ENCODE data around the gene PACRG. TPM values are rescaled to one million over a fixed set of nuclear protein-coding genes. Genes with fewer than 3 reads are reported as not detected.
A peak's percentile ranks its signal among the peaks of the same experiment; 100 is the strongest.

PACRG gene
- total RNA-seq, 2 donors from 2014 or later = 2.8 to 21.3 TPM

- no peak for DNase-seq (ENCODE audit: low spot score)
- Histone ChIP-seq H3K27ac (peak overlapping the region in 1 of 2 donors; percentile 41), H3K36me3 (no peaks in the 10 kb centered on the region), H3K4me1 (no peaks in the 10 kb centered on the region), H3K4me3 (no peak overlapping the region), H3K9me3 (no peaks in the 10 kb centered on the region), H3K27me3 (no peaks in the 10 kb centered on the region)
- TF ChIP-seq CTCF (IDR thresholded peaks at IDR 0.05) = no peak
Observed at GRCh38 chr6:163086624-163086920, 358.8 kb downstream of the PACRG start.

- H3K9me3 ChIP-seq = no peaks in the 10 kb centered on the region
- no peak overlapping the region for H3K27ac ChIP-seq
- no peaks in the 10 kb centered on the region for H3K27me3 ChIP-seq
- no peak for TF ChIP-seq CTCF (IDR thresholded peaks at IDR 0.05)
- no peak for DNase-seq (ENCODE audit: low spot score)
- H3K36me3 ChIP-seq = no peaks in the 10 kb centered on the region
- H3K4me1 ChIP-seq = no peaks in the 10 kb centered on the region
- no peak overlapping the region for H3K4me3 ChIP-seq
Observed at GRCh38 chr6:163087981-163088380, 360.2 kb downstream of the PACRG start.

- H3K4me1 ChIP-seq = no peaks in the 10 kb centered on the region
- no peak for TF ChIP-seq CTCF (IDR thresholded peaks at IDR 0.05)
- no peaks in the 10 kb centered on the region for H3K36me3 ChIP-seq
- DNase-seq (ENCODE audit: low spot score) = no peak
- no peak overlapping the region for H3K4me3 ChIP-seq
- H3K27ac ChIP-seq = no peak overlapping the region
- no peaks in the 10 kb centered on the region for H3K9me3 ChIP-seq
- no peaks in the 10 kb centered on the region for H3K27me3 ChIP-seq
Observed at GRCh38 chr6:163092876-163093275, 365.1 kb downstream of the PACRG start.

GRCh38 chr6:163094881-163095280 is 367.1 kb downstream of the PACRG start:
- no peaks in the 10 kb centered on the region for H3K36me3 ChIP-seq
- no peak overlapping the region for H3K4me3 ChIP-seq
- H3K9me3 ChIP-seq = no peaks in the 10 kb centered on the region
- no peak for DNase-seq (ENCODE audit: low spot score)
- TF ChIP-seq CTCF (IDR thresholded peaks at IDR 0.05) = no peak
- no peaks in the 10 kb centered on the region for H3K4me1 ChIP-seq
- no peak overlapping the region for H3K27ac ChIP-seq
- H3K27me3 ChIP-seq = no peaks in the 10 kb centered on the region

- Histone ChIP-seq H3K27me3 (no peaks in the 10 kb centered on the region), H3K27ac (no peak overlapping the region), H3K9me3 (no peaks in the 10 kb centered on the region), H3K4me1 (no peaks in the 10 kb centered on the region), H3K36me3 (no peaks in the 10 kb centered on the region), H3K4me3 (no peak overlapping the region)
- no peak for DNase-seq (ENCODE audit: low spot score)
- no peak for TF ChIP-seq CTCF (IDR thresholded peaks at IDR 0.05)
Observed at GRCh38 chr6:163095401-163095800, 367.6 kb downstream of the PACRG start.

GRCh38 chr6:163098827-163099479 is 371.2 kb downstream of the PACRG start:
- H3K4me3 ChIP-seq = no peak overlapping the region
- no peak for DNase-seq (ENCODE audit: low spot score)
- no peaks in the 10 kb centered on the region for H3K4me1 ChIP-seq
- no peak overlapping the region for H3K27ac ChIP-seq
- TF ChIP-seq CTCF (IDR thresholded peaks at IDR 0.05) = no peak
- H3K36me3 ChIP-seq = no peaks in the 10 kb centered on the region
- H3K27me3 ChIP-seq = no peaks in the 10 kb centered on the region
- H3K9me3 ChIP-seq = no peaks in the 10 kb centered on the region

All from right atrium auricular region (tissue), 2 donors.